T-helper 22 cell (primary cell): ENCODE measurements around the gene B4GAT1.
"Not testable (repeated sequence)": the region's sequence is repeated elsewhere in the genome, so short reads cannot be mapped to it uniquely, and the experiment has no call there.

Experiments used
- DNase-seq: peaks from one replicate; pipeline ENCODE4 v3.0.0-alpha.2; 2020; ENCODE audit warnings: low read depth

The B4GAT1 gene

GRCh38 chr11:66322732-66323427, 24.5 kb downstream of the B4GAT1 start:
- DNase-seq, result no peak

GRCh38 chr11:66321606-66322005, 25.8 kb downstream of the B4GAT1 start:
- no peak for DNase-seq

GRCh38 chr11:66320748-66321147, 26.7 kb downstream of the B4GAT1 start:
- DNase-seq, result not testable (repeated sequence)

- DNase-seq, result not testable (repeated sequence)
Observed at GRCh38 chr11:66320289-66320688, 27.1 kb downstream of the B4GAT1 start.

GRCh38 chr11:66318600-66318970, 28.8 kb downstream of the B4GAT1 start:
- no peak for DNase-seq

- no peak for DNase-seq
Observed at GRCh38 chr11:66317723-66318599, 29.5 kb downstream of the B4GAT1 start.

- DNase-seq, result no peak
Observed at GRCh38 chr11:66317322-66317722, 30.1 kb downstream of the B4GAT1 start.

- DNase-seq, result no peak
Observed at GRCh38 chr11:66316849-66317251, 30.6 kb downstream of the B4GAT1 start, which contains the start of gene CD248. Gene CD248, minus strand, starts transcription at chr11:66317044. Its CDS starts 17 bp downstream, at chr11:66317027.

GRCh38 chr11:66315921-66316811, 31.3 kb downstream of the B4GAT1 start:
- DNase-seq, result no peak

GRCh38 chr11:66315498-66315885, 31.9 kb downstream of the B4GAT1 start:
- no peak for DNase-seq

- no peak for DNase-seq
Observed at GRCh38 chr11:66314561-66315497, 32.6 kb downstream of the B4GAT1 start.

GRCh38 chr11:66314186-66314501, 33.3 kb downstream of the B4GAT1 start:
- no peak for DNase-seq

GRCh38 chr11:66313321-66314185, 33.9 kb downstream of the B4GAT1 start:
- no peak for DNase-seq

- DNase-seq, result peak; percentile 96
Observed at GRCh38 chr11:66312549-66313320, 34.7 kb downstream of the B4GAT1 start.

GRCh38 chr11:66311965-66312548, 35.4 kb downstream of the B4GAT1 start:
- peak; percentile 92 for DNase-seq

- DNase-seq, result no peak
Observed at GRCh38 chr11:66311470-66311964, 35.9 kb downstream of the B4GAT1 start.

GRCh38 chr11:66310803-66311440, 36.5 kb downstream of the B4GAT1 start:
- not testable (repeated sequence) for DNase-seq

GRCh38 chr11:66310324-66310723, 37.1 kb downstream of the B4GAT1 start:
- no peak for DNase-seq
